ENCODE measurements around the gene HMSD. TPM values are rescaled to one million over a fixed set of nuclear protein-coding genes. Genes with fewer than 3 reads are reported as not detected.
A peak's percentile ranks its signal among the peaks of the same experiment; 100 is the strongest.

The HMSD gene
- total RNA-seq, 8 experiments from 2014 or later: 0.24 to 2.2 (median 0.70) TPM; not detected in 2

- in situ Hi-C loops (cut with MboI; ENCODE audit: low pct_unique_long_range_greater_than_20kb in 2 of 9, low sequenced_read_pairs in 9 of 9, unreplicated experiment in 9 of 9): no loop called here
- ATAC-seq (replicated peaks in 6 of 8): peak in 4 of 8 experiments; percentile 43 to 96 (median 78)
- Histone ChIP-seq H3K4me3 (no peak overlapping the region), H3K4me1 (replicated peaks in 1 of 2) (peaks cover 0 to 2% of the 10 kb centered on the region in 2 donors), H3K27ac (no peak overlapping the region)
- 0 to 100% (median 60%) methylated on average over 1 of the region's 1 CpG; no CpG with 5 or more reads in 4 of the 10 experiments for WGBS, 10 experiments
Measured at GRCh38 chr18:63963615-63964256, 14.6 kb downstream of the HMSD start.

DNA sequence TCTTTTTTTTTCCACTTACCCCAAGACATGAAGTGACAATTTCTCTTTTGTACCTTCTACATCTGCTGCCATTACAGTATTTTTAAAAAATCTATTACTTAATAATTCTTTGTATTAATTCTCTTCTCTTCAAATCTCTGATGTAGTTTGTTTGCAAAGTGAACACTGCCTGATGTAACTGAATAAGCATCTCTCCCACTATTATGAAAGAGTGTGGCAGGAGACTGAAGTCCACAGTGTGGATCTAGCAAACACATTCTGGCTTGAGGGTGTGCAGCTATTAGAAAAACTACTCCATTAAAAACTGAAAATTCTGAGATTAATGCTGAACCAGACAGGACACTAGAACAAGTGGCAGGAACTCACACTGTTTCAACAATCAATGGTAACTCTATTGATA lies 15.8 kb downstream of the HMSD start:
- no peak overlapping the region for H3K4me3 ChIP-seq
- in situ Hi-C loops (cut with MboI; ENCODE audit: low pct_unique_long_range_greater_than_20kb in 2 of 9, low sequenced_read_pairs in 9 of 9, unreplicated experiment in 9 of 9): no loop called here
- ATAC-seq (replicated peaks in 6 of 8): no peak
- H3K27ac ChIP-seq: no peak overlapping the region
- peaks cover 3 to 10% of the 10 kb centered on the region in 2 donors for H3K4me1 ChIP-seq (replicated peaks in 1 of 2)

DNA sequence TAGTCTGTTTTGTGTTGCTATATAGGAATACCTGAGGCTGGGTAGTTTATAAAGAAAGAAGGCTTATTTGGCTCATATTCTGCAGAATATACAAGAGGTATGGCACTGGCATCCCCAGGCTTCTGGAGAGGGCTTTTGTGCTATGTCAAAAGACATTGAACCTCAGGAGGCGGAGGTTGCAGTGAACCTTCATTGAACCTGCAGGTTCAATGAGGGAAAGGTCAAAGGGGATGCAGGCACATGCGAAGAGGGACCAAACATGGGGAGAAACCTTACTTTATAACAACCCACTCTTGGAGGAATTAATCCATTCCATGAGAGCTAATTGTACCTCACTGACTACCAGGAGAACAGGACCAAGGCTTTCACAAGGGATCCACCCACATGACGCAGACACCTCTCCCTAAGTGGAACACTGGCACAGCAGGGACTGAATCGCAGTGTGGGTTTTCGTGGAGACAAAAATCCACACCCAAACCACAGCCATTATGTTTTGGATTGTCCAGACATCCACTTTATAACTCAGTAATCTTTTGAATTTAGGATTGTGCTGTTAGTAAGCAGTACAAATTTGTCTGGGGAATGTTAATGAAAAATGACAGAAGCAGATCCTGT lies 16.7 kb downstream of the HMSD start:
- Histone ChIP-seq H3K4me3 (no peak overlapping the region), H3K27ac (no peak overlapping the region), H3K4me1 (replicated peaks in 1 of 2) (peaks cover 3 to 10% of the 10 kb centered on the region in 2 donors)
- ATAC-seq (replicated peaks in 6 of 8): no peak
- in situ Hi-C loops (cut with MboI; ENCODE audit: low pct_unique_long_range_greater_than_20kb in 2 of 9, low sequenced_read_pairs in 9 of 9, unreplicated experiment in 9 of 9): no loop called here
- WGBS, 10 experiments: 38 to 100% (median 62%) methylated on average over 1 to 5 of the region's 5 CpGs; no CpG with 5 or more reads in 2 of the 10 experiments

- 0 to 7% (median 0%) methylated on average over 1 to 11 of the region's 62 CpGs; no CpG with 5 or more reads in 2 of the 10 experiments for WGBS, 10 experiments
- peak; percentile 79 to 94 (median 94) for ATAC-seq (replicated peaks in 6 of 8)
- in situ Hi-C loops (cut with MboI; ENCODE audit: low pct_unique_long_range_greater_than_20kb in 2 of 9, low sequenced_read_pairs in 9 of 9, unreplicated experiment in 9 of 9): no loop called here
- peak within 1 kb of the TSS; percentile 96 to 97 for H3K27ac ChIP-seq
- H3K4me1 ChIP-seq (replicated peaks in 1 of 2): peaks cover 11 to 17% of the 10 kb centered on the region in 2 donors
- peak within 1 kb of the TSS; percentile 57 to 86 (median 81) for H3K4me3 ChIP-seq
Measured at GRCh38 chr18:63969942-63970808, 21.1 kb downstream of the HMSD start, which contains the start of gene SERPINB8. Gene SERPINB8, plus strand, starts transcription at chr18:63970081. Its CDS starts 8,228 bp downstream, at chr18:63978309.

DNA sequence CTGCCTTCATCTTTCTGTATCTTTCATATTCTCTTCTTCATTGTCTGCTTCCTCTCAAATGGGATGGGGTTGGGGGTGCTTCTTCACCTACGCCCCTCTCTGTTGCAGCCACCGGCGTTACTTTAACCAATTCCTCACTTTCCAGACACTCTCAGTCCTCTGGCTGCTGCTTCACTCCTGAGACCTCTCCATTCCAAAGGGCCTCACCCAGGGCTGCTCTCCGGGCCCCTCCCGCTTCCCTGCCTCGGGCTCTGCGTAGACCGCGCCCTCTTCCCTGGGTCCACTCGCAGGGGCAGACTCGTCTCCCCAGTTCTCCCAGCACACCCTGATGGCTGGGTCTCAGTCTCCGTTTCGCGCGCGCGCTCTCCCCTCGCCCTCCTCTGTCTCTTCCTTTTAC lies 21.7 kb downstream of the HMSD start:
- H3K4me1 ChIP-seq (replicated peaks in 1 of 2): peaks cover 11 to 17% of the 10 kb centered on the region in 2 donors
- WGBS, 10 experiments: 0 to 100% (median 17%) methylated on average over 1 to 13 of the region's 18 CpGs; no CpG with 5 or more reads in 4 of the 10 experiments
- in situ Hi-C loops (cut with MboI; ENCODE audit: low pct_unique_long_range_greater_than_20kb in 2 of 9, low sequenced_read_pairs in 9 of 9, unreplicated experiment in 9 of 9): no loop called here
- peak overlapping the region; percentile 96 to 97 for H3K27ac ChIP-seq
- ATAC-seq (replicated peaks in 6 of 8): peak; percentile 50 to 70 (median 60)
- H3K4me3 ChIP-seq: peak overlapping the region; percentile 57 to 86 (median 81)

GRCh38 chr18:63971320-63972001 lies 22.4 kb downstream of the HMSD start:
- Histone ChIP-seq H3K4me3 (peak overlapping the region; percentile 57 to 86 (median 81)), H3K27ac (peak overlapping the region; percentile 96 to 97), H3K4me1 (replicated peaks in 1 of 2) (peaks cover 11 to 17% of the 10 kb centered on the region in 2 donors)
- ATAC-seq (replicated peaks in 6 of 8): peak in 2 of 8 experiments; percentile 1 to 7
- WGBS, 10 experiments: 23 to 95% (median 80%) methylated on average over 1 to 6 of the region's 13 CpGs; no CpG with 5 or more reads in 1 of the 10 experiments
- in situ Hi-C loops (cut with MboI; ENCODE audit: low pct_unique_long_range_greater_than_20kb in 2 of 9, low sequenced_read_pairs in 9 of 9, unreplicated experiment in 9 of 9): no loop called here

GRCh38 chr18:63972002-63972376 lies 22.9 kb downstream of the HMSD start:
- Histone ChIP-seq H3K27ac (no peak overlapping the region), H3K4me1 (replicated peaks in 1 of 2) (peaks cover 11 to 17% of the 10 kb centered on the region in 2 donors), H3K4me3 (no peak overlapping the region)
- in situ Hi-C loops (cut with MboI; ENCODE audit: low pct_unique_long_range_greater_than_20kb in 2 of 9, low sequenced_read_pairs in 9 of 9, unreplicated experiment in 9 of 9): no loop called here
- ATAC-seq (replicated peaks in 6 of 8): no peak
- 23 to 100% (median 99%) methylated on average over 1 to 5 of the region's 5 CpGs for WGBS, 10 experiments

DNA sequence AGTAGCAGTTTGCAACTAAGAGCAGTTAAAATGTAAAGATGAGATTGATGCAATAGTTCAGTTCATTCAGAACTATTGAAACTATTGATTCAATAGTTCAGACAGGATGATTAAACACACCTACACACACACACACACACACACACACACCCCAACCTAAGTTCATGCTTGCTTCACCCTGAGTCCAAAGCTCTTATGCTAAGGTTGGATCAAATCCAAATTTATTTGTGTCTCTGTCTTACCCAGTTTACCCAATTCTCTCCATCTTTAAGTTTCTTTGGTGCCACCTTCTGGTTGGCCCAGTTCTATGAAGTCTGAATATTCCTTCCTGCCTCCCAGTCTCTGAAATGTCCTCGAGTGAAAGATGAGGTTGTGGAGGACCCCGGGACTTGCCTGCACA lies 25.9 kb downstream of the HMSD start:
- 0 to 79% (median 38%) methylated on average over 1 to 2 of the region's 2 CpGs; no CpG with 5 or more reads in 4 of the 10 experiments for WGBS, 10 experiments
- in situ Hi-C loops (cut with MboI; ENCODE audit: low pct_unique_long_range_greater_than_20kb in 2 of 9, low sequenced_read_pairs in 9 of 9, unreplicated experiment in 9 of 9): loop anchor here in 1 of 9 experiments (25.0 kb wide), 1 partner anchor 463 kb away; no protein-coding TSS in a partner anchor
- no peak for ATAC-seq (replicated peaks in 6 of 8)
- H3K4me1 ChIP-seq (replicated peaks in 1 of 2): peaks cover 7% of the 10 kb centered on the region in 2 donors
- no peak overlapping the region for H3K4me3 ChIP-seq
- H3K27ac ChIP-seq: no peak overlapping the region

DNA sequence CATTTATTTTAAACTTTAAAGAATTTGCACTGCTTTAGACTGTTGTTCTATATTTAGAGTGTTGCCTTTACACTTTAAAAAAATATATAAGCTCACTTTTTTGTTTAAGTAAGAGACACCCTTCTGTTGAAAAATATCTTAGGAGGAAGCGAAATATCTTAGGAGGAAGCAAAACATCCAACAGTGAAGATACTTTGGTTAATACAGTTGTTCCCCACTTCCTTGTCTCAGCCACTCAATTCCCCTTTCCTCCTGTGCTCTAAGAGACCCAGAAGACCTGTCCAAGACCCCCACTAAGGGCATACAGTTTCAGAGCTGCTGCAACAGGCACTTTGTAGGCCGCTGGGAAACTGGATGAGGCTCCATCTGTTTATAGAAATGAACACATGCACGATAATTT lies 26.5 kb downstream of the HMSD start:
- WGBS, 10 experiments: 28 to 100% (median 89%) methylated on average over 1 to 3 of the region's 3 CpGs
- in situ Hi-C loops (cut with MboI; ENCODE audit: low pct_unique_long_range_greater_than_20kb in 2 of 9, low sequenced_read_pairs in 9 of 9, unreplicated experiment in 9 of 9): loop anchor here in 1 of 9 experiments (25.0 kb wide), 1 partner anchor 463 kb away; no protein-coding TSS in a partner anchor
- Histone ChIP-seq H3K4me1 (replicated peaks in 1 of 2) (peaks cover 7% of the 10 kb centered on the region in 2 donors), H3K4me3 (no peak overlapping the region), H3K27ac (no peak overlapping the region)
- no peak for ATAC-seq (replicated peaks in 6 of 8)

GRCh38 chr18:63977040-63977439 lies 27.9 kb downstream of the HMSD start:
- H3K4me1 ChIP-seq (replicated peaks in 1 of 2): no peaks in the 10 kb centered on the region
- ATAC-seq (replicated peaks in 6 of 8): no peak
- WGBS, 10 experiments: 72 to 100% (median 92%) methylated on average over 1 to 3 of the region's 3 CpGs; no CpG with 5 or more reads in 5 of the 10 experiments
- in situ Hi-C loops (cut with MboI; ENCODE audit: low pct_unique_long_range_greater_than_20kb in 2 of 9, low sequenced_read_pairs in 9 of 9, unreplicated experiment in 9 of 9): loop anchor here in 1 of 9 experiments (25.0 kb wide), 1 partner anchor 465 kb away; no protein-coding TSS in a partner anchor
- H3K27ac ChIP-seq: no peak overlapping the region
- no peak overlapping the region for H3K4me3 ChIP-seq

DNA sequence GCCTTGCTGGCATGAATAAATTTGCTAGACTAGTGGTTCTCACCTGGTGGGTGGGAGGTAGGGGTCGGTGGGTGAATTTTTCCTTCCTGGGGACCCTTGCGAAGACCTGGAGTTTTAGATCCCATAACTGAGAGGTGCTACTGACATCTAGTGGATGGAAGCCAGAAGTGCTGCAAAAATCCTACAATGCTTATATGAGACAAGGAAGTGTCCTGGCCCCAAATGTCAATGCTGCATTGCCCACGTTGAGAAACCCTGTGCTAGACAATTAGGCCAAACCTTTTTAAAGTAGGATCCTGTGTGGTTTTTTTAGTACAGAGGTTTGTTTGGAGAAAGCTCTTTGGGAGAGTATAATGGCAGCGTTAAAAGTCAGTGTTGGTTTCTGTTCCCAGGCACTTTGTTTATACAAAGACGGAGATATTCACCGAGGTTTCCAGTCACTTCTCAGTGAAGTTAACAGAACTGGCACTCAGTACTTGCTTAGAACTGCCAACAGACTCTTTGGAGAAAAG lies 30.4 kb downstream of the HMSD start:
- ATAC-seq (replicated peaks in 6 of 8): peak in 7 of 8 experiments; percentile 33 to 92 (median 70)
- Histone ChIP-seq H3K4me1 (replicated peaks in 1 of 2) (no peaks in the 10 kb centered on the region), H3K4me3 (no peak overlapping the region), H3K27ac (no peak overlapping the region)
- WGBS, 10 experiments: 7 to 58% (median 39%) methylated on average over 3 to 6 of the region's 6 CpGs; no CpG with 5 or more reads in 1 of the 10 experiments
- in situ Hi-C loops (cut with MboI; ENCODE audit: low pct_unique_long_range_greater_than_20kb in 2 of 9, low sequenced_read_pairs in 9 of 9, unreplicated experiment in 9 of 9): loop anchor here in 1 of 9 experiments (25.0 kb wide), 1 partner anchor 467 kb away; no protein-coding TSS in a partner anchor

- peak in 3 of 8 experiments; percentile 13 to 75 (median 50) for ATAC-seq (replicated peaks in 6 of 8)
- 12 to 88% (median 82%) methylated on average over 1 to 6 of the region's 7 CpGs; no CpG with 5 or more reads in 2 of the 10 experiments for WGBS, 10 experiments
- in situ Hi-C loops (cut with MboI; ENCODE audit: low pct_unique_long_range_greater_than_20kb in 2 of 9, low sequenced_read_pairs in 9 of 9, unreplicated experiment in 9 of 9): loop anchor here in 1 of 9 experiments (25.0 kb wide), 1 partner anchor 468 kb away; no protein-coding TSS in a partner anchor
- Histone ChIP-seq H3K4me3 (no peak overlapping the region), H3K27ac (no peak overlapping the region), H3K4me1 (replicated peaks in 1 of 2) (no peaks in the 10 kb centered on the region)
Measured at GRCh38 chr18:63980027-63980426, 30.9 kb downstream of the HMSD start.

All from motor neuron (in vitro differentiated cells).